ENCODE data around the gene GNG7. TPM values are rescaled to one million over a fixed set of nuclear protein-coding genes. Genes with fewer than 3 reads are reported as not detected.
A peak's percentile ranks its signal among the peaks of the same experiment; 100 is the strongest.

Gene GNG7
- total RNA-seq, 1 experiment from 2014 or later, result 7.7 TPM

DNA sequence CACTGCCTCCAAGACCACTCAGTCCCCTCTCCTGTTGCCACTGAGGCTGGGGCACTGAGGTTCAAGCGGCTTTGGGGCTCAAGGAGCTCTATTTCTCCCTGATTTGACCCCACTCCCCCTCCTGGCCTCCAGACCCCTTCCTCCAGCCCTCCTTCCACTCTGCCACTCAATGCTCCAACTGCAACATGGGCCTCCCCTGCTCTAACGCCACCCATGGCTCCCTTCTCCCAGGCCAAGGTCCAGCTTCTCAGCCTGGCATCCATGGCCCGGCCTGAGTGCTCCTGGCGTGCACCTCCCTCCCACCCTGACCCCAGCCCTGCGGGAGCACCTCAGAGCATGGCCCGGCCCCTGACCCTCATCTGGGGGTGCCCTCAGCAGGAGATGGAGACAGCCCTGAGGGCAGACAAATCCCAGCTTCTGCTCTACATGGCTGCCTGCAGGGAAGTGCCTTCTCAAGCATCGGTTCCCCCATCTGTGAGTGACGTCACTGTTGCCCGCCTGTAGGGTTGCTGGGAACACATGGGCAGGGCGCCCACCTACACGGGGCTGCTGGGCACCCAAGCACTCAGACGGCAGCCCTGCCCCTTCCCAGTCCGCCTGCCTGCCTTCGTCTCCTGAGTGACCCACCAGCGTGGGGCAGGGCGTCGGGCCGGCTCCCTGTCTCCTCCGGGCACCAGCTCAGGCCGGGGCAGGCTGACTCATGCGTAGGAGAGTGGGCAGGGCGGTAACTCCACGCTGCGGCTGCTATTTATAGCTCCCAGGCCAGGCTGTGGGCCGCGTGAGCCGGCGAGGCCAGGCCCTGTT, 20.2 kb upstream of the GNG7 start:
- peak overlapping the region; percentile 30 to 56; a peak in 4 of 5 replicates for H3K4me3 Mint-ChIP-seq
- Histone ChIP-seq H3K27ac (ENCODE audit: insufficient read length, low read depth, low read length) (no peak overlapping the region), H2BK20ac (ENCODE audit: low read depth, low read length, poor library complexity, severe bottlenecking) (no peak overlapping the region), H3K9ac (ENCODE audit: extremely low read depth, insufficient read length, low read length) (no peak overlapping the region), H3K27me3 (ENCODE audit: insufficient read depth, low read length) (no peaks in the 10 kb centered on the region), H3K23me2 (ENCODE audit: insufficient read length, low read depth, low read length, poor library complexity, severe bottlenecking) (peaks cover 7% of the 10 kb centered on the region), H4K5ac (ENCODE audit: insufficient read length, low read depth, low read length) (no peak overlapping the region), H3K4me1 (ENCODE audit: insufficient read depth, low read length) (no peaks in the 10 kb centered on the region; the same call in 1 of the 2 replicates), H2BK12ac (ENCODE audit: insufficient read length, low read depth, low read length) (no peak overlapping the region), H4K91ac (ENCODE audit: insufficient read length, low read depth, low read length) (no peak overlapping the region), H4K8ac (replicated peaks; ENCODE audit: insufficient read length, low read depth, low read length) (no peak overlapping the region), H3K14ac (ENCODE audit: insufficient read depth, low read length) (no peak overlapping the region), H3K56ac (ENCODE audit: insufficient read length, low read depth, low read length) (no peak overlapping the region), H3K18ac (ENCODE audit: insufficient read length, low read depth, low read length) (no peak overlapping the region), H2BK120ac (ENCODE audit: low read depth, low read length, poor library complexity, severe bottlenecking) (no peak overlapping the region), H3K4me2 (ENCODE audit: insufficient read depth, insufficient read length, low read length) (no peak overlapping the region), H3K23ac (ENCODE audit: insufficient read length, low read depth, low read length) (no peak overlapping the region), H3K79me2 (ENCODE audit: insufficient read depth, low read length) (no peaks in the 10 kb centered on the region), H4K20me1 (ENCODE audit: control insufficient read depth, insufficient read depth, insufficient read length) (peaks cover 3% of the 10 kb centered on the region), H3K79me1 (ENCODE audit: insufficient read depth, low read depth, low read length, poor library complexity, severe bottlenecking) (no peaks in the 10 kb centered on the region), H2AFZ (ENCODE audit: low read length) (no peak overlapping the region), H2BK5ac (ENCODE audit: insufficient read length, low read length) (no peak overlapping the region), H3K9me3 (ENCODE audit: control insufficient read depth, low read depth, low read length) (no peaks in the 10 kb centered on the region), H2AK5ac (ENCODE audit: insufficient read length, low read length) (no peak overlapping the region), H3T11ph (ENCODE audit: low read length) (no peak overlapping the region), H3K4ac (ENCODE audit: low read depth, low read length) (no peak overlapping the region), H2BK15ac (ENCODE audit: low read depth, low read length) (no peak overlapping the region)
- no peaks in the 10 kb centered on the region; a peak in 1 of 7 replicates for H3K36me3 Mint-ChIP-seq (ENCODE audit: insufficient read depth in 1 of 3, low read depth in 3 of 3)
- H3K4me1 Mint-ChIP-seq, result peaks cover 9 to 23% of the 10 kb centered on the region in 2 experiments
- H3K9me3 Mint-ChIP-seq, result no peaks in the 10 kb centered on the region
- TF ChIP-seq CTCF (conservative IDR thresholded peaks at IDR 0.05), result no peak
- no peak overlapping the region for H3K27ac Mint-ChIP-seq
- no CpG with 5 or more reads among the region's 28 CpGs for WGBS (ENCODE audit: extremely low coverage, insufficient read length, low lambda C conversion rate)
- no peak for DNase-seq
- H3K27me3 Mint-ChIP-seq (ENCODE audit: low read depth), result peaks cover 50% of the 10 kb centered on the region
